ENCODE data around the gene MAP4K3.

The MAP4K3 gene

DNA sequence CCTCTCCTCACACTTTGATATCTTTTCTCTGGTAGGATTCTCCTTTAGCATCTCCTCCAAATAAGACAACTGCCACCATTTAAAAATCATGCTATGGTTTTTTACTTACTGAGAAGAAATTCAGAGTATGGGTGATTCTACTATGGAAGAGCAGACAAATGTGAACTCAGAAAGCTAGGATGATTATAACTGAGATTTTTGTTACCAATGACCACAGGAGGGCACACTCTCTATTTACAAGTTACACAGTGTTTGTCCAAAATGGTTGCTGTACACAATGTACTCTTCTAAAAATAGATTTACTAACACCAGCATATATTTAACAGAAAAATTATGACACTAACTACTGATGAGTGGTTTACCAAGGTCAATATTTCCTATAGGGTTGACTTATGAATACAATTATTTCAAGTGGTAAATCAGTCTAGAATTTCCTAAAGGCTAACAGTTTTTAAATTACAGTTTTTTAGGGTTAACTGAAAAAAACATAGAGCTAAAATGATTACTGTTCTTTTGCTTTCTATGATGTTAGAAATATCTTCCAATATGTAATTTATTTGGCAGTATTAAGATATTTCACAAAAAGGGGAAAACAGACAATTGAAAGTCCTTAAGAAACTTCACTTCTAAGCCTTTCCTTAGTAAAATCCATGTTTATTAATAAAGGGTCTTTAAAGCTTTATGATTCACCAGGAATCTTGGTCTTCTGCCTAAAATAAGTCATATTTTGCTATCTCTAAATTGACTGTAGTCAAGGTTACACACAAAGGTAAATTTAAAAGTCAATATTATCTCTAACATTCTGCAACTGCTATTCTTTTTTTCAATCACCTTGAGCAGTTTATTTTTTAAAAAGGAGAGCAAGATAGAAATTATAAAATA is 57.2 kb downstream of the MAP4K3 start:
- no peak for TF ChIP-seq ESRRG (CRISPR knock-in tag; IDR thresholded peaks at IDR 0.05)
- TF ChIP-seq ZFP3 (CRISPR knock-in tag; IDR thresholded peaks at IDR 0.05) = no peak
- 0 out of 2 replicates have a peak, but pooled peaks have one; percentile 16 for TF ChIP-seq CSRNP3 (CRISPR knock-in tag; IDR thresholded peaks at IDR 0.05)
- TF ChIP-seq GLIS3 (CRISPR knock-in tag; IDR thresholded peaks at IDR 0.05) = no peak
- peak; percentile 91 for ATAC-seq

GRCh38 chr2:39378968-39379367 is 58.1 kb downstream of the MAP4K3 start:
- TF ChIP-seq, protein P1, sequence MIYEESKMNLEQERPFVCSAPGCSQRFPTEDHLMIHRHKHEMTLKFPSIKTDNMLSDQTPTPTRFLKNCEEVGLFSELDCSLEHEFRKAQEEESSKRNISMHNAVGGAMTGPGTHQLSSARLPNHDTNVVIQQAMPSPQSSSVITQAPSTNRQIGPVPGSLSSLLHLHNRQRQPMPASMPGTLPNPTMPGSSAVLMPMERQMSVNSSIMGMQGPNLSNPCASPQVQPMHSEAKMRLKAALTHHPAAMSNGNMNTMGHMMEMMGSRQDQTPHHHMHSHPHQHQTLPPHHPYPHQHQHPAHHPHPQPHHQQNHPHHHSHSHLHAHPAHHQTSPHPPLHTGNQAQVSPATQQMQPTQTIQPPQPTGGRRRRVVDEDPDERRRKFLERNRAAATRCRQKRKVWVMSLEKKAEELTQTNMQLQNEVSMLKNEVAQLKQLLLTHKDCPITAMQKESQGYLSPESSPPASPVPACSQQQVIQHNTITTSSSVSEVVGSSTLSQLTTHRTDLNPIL (CRISPR knock-in tag; IDR thresholded peaks at IDR 0.05; ENCODE audit: low read depth) = peak; percentile 65; the same call in 1 of the 2 replicates
- no peak for TF ChIP-seq PPARA (CRISPR knock-in tag; IDR thresholded peaks at IDR 0.05; ENCODE audit: borderline replicate concordance)
- peak; percentile 85 for TF ChIP-seq ISL1 (CRISPR knock-in tag; IDR thresholded peaks at IDR 0.05)
- ATAC-seq = no peak

GRCh38 chr2:39377226-39377939 is 59.7 kb downstream of the MAP4K3 start:
- no peak for ATAC-seq

GRCh38 chr2:39375917-39376316 is 61.2 kb downstream of the MAP4K3 start:
- no peak for ATAC-seq
- no peak for TF ChIP-seq CSRNP3 (CRISPR knock-in tag; IDR thresholded peaks at IDR 0.05)
- no peak for TF ChIP-seq RARB (CRISPR knock-in tag; IDR thresholded peaks at IDR 0.05)
- TF ChIP-seq, protein P2, sequence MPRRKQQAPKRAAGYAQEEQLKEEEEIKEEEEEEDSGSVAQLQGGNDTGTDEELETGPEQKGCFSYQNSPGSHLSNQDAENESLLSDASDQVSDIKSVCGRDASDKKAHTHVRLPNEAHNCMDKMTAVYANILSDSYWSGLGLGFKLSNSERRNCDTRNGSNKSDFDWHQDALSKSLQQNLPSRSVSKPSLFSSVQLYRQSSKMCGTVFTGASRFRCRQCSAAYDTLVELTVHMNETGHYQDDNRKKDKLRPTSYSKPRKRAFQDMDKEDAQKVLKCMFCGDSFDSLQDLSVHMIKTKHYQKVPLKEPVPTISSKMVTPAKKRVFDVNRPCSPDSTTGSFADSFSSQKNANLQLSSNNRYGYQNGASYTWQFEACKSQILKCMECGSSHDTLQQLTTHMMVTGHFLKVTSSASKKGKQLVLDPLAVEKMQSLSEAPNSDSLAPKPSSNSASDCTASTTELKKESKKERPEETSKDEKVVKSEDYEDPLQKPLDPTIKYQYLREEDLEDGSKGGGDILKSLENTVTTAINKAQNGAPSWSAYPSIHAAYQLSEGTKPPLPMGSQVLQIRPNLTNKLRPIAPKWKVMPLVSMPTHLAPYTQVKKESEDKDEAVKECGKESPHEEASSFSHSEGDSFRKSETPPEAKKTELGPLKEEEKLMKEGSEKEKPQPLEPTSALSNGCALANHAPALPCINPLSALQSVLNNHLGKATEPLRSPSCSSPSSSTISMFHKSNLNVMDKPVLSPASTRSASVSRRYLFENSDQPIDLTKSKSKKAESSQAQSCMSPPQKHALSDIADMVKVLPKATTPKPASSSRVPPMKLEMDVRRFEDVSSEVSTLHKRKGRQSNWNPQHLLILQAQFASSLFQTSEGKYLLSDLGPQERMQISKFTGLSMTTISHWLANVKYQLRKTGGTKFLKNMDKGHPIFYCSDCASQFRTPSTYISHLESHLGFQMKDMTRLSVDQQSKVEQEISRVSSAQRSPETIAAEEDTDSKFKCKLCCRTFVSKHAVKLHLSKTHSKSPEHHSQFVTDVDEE (CRISPR knock-in tag; IDR thresholded peaks at IDR 0.05) = no peak
- TF ChIP-seq TCF4 (CRISPR knock-in tag; IDR thresholded peaks at IDR 0.05; ENCODE audit: borderline replicate concordance) = no peak
- TF ChIP-seq SNAI2 (CRISPR knock-in tag; IDR thresholded peaks at IDR 0.05) = no peak
- no peak for TF ChIP-seq ZC3H10 (CRISPR knock-in tag; IDR thresholded peaks at IDR 0.05)
- no peak for TF ChIP-seq PPARA (CRISPR knock-in tag; IDR thresholded peaks at IDR 0.05; ENCODE audit: borderline replicate concordance)
- TF ChIP-seq ZNF565 (CRISPR knock-in tag; conservative IDR thresholded peaks at IDR 0.05; ENCODE audit: low read depth) = no peak
- TF ChIP-seq ZNF70 (CRISPR knock-in tag; IDR thresholded peaks at IDR 0.05) = no peak

More at GRCh38 chr2:39377226-39377939, 59.7 kb downstream of the MAP4K3 start:
- TF ChIP-seq ZC3H10 (CRISPR knock-in tag; IDR thresholded peaks at IDR 0.05) (no peak), ZFP3 (CRISPR knock-in tag; IDR thresholded peaks at IDR 0.05) (no peak), ESRRG (CRISPR knock-in tag; IDR thresholded peaks at IDR 0.05) (no peak), CSRNP3 (CRISPR knock-in tag; IDR thresholded peaks at IDR 0.05) (no peak)
